Stomach (tissue), 4 donors: ENCODE results near the gene REV3L.

Experiments
- CTCF ChIP-seq, 7 experiments: fragments of 450-650 bp in 4 of 7; fragments of 200-600 bp in 3 of 7; sonication (generic) in 3 of 7; IDR thresholded peaks; one replicate each; pipeline ENCODE4 v1.5.1; 2016 to 2019; ENCODE audit warnings: antibody characterized with exemption in 7 of 7, control low read depth in 2 of 7, mild to moderate bottlenecking in 1 of 7
- EP300 ChIP-seq: sonication (generic); formaldehyde crosslinking; IDR thresholded peaks from one replicate; pipeline ENCODE4 v1.6.1; 2017; ENCODE audit warnings: antibody characterized with exemption
- POLR2A ChIP-seq, 4 donors: fragments of 450-650 bp; IDR thresholded peaks; one replicate each; pipeline ENCODE4 v1.6.1; 2016; ENCODE audit warnings: antibody characterized with exemption in 4 of 4, control low read depth in 2 of 4, mild to moderate bottlenecking in 1 of 4, moderate library complexity in 1 of 4
- POLR2AphosphoS5 ChIP-seq, 3 donors: sonication (generic); formaldehyde crosslinking; IDR thresholded peaks; one replicate each; pipeline ENCODE4 v1.6.1; 2016; ENCODE audit warnings: antibody characterized with exemption in 3 of 3

- no peak for TF ChIP-seq CTCF (IDR thresholded peaks at IDR 0.05)
- no peak for TF ChIP-seq POLR2A (IDR thresholded peaks at IDR 0.05)
- no peak for TF ChIP-seq POLR2AphosphoS5 (IDR thresholded peaks at IDR 0.05)
- TF ChIP-seq EP300, result no peak
Observed at GRCh38 chr6:111423055-111423633, 59.9 kb downstream of the REV3L start.
